ENCODE results near the gene PDLIM7. TPM values are rescaled to one million over a fixed set of nuclear protein-coding genes. Genes with fewer than 3 reads are reported as not detected.

The PDLIM7 gene
- total and polyA plus RNA-seq, 2 of the 8 experiments (the other 6 are each of a cell fraction or from before 2014, with no cell fraction given), result 67.3 to 94.2 TPM

- FAIRE-seq, result no peak
- Histone ChIP-seq H3K27ac (ENCODE audit: low read depth, low read length) (no peak overlapping the region), H3K4me1 (replicated peaks in 1 of 4; ENCODE audit: control insufficient read depth in 3 of 4, insufficient read depth in 4 of 4, low read length in 3 of 4) (no peaks in the 10 kb centered on the region), H3K9ac (replicated peaks in 1 of 4; ENCODE audit: extremely low read depth in 1 of 4, low read depth in 3 of 4, low read length in 3 of 4) (no peak overlapping the region), H2AFZ (ENCODE audit: low read length) (no peak overlapping the region), H3K27me3 (replicated peaks in 1 of 4; ENCODE audit: control insufficient read depth in 3 of 4, extremely low read depth in 1 of 4, insufficient read depth in 3 of 4, low read length in 3 of 4) (no peaks in the 10 kb centered on the region), H4K8ac (ENCODE audit: extremely low read depth, insufficient read depth, low read length) (no peak overlapping the region), H3K79me2 (ENCODE audit: control insufficient read depth in 1 of 2, insufficient read depth in 2 of 2, low read length in 2 of 2) (no peaks in the 10 kb centered on the region; a peak in 1 of 4 replicates), H3K4ac (replicated peaks; ENCODE audit: insufficient read length, low read depth, low read length) (no peak overlapping the region), H3K36me3 (ENCODE audit: control insufficient read depth in 2 of 4, insufficient read depth in 4 of 4, low read length in 3 of 4) (peaks cover 25 to 76% (median 43%) of the 10 kb centered on the region in 4 experiments; a peak in 6 of 8 replicates), H4K5ac (ENCODE audit: insufficient read length, low read depth, low read length) (no peak overlapping the region), H2AK5ac (ENCODE audit: low read depth, low read length) (no peak overlapping the region), H4K20me1 (replicated peaks in 1 of 2; ENCODE audit: control insufficient read depth in 1 of 2, insufficient read depth in 2 of 2, low read length in 2 of 2) (peaks cover 9 to 20% of the 10 kb centered on the region in 2 experiments), H3K18ac (ENCODE audit: extremely low read depth, low read length) (no peak overlapping the region), H3K56ac (replicated peaks; ENCODE audit: insufficient read length, low read depth, low read length) (no peak overlapping the region), H3K14ac (ENCODE audit: insufficient read length) (no peak overlapping the region), H3K9me3 (ENCODE audit: insufficient read depth in 2 of 2, low read depth in 1 of 2, low read length in 1 of 2) (no peaks in the 10 kb centered on the region), H3K4me2 (ENCODE audit: insufficient read depth in 1 of 2, low read depth in 2 of 2, low read length in 2 of 2) (no peak overlapping the region), H2BK15ac (ENCODE audit: low read length) (no peak overlapping the region), H2BK5ac (ENCODE audit: low read depth, low read length) (no peak overlapping the region), H2BK12ac (ENCODE audit: low read depth, low read length) (no peak overlapping the region), H2BK120ac (replicated peaks; ENCODE audit: low read depth, low read length) (no peak overlapping the region), H3K23me2 (ENCODE audit: low read depth, low read length) (no peaks in the 10 kb centered on the region), H4K91ac (replicated peaks; ENCODE audit: insufficient read length, low read length) (no peak overlapping the region), H3K4me3 (ENCODE audit: extremely low read depth in 1 of 4, insufficient read depth in 2 of 4, low read depth in 3 of 4, low read length in 4 of 4) (no peak overlapping the region), H3K23ac (ENCODE audit: insufficient read length) (no peak overlapping the region), H3K79me1 (ENCODE audit: low read depth, low read length) (peaks cover 12% of the 10 kb centered on the region), H2BK20ac (ENCODE audit: low read length) (no peak overlapping the region)
- WGBS, 2 experiments (ENCODE audit: extremely low coverage in 1 of 2, insufficient coverage in 1 of 2, insufficient read length in 1 of 2, insufficient replicate concordance in 2 of 2, low coverage in 1 of 2, low lambda C conversion rate in 2 of 2, missing lambda C conversion rate in 1 of 2), result 97% methylated on average over 10 of the region's 10 CpGs; no CpG with 5 or more reads in 1 of the 2 experiments
- ChIA-PET CTCF (ENCODE audit: partially characterized antibody) (interaction anchor here (2.0 kb wide), 1 partner anchor 25 kb away, joined by 5 read pairs; no protein-coding TSS in a partner anchor), POLR2A (ENCODE audit: partially characterized antibody) (interaction anchor here (1.0 to 1.6 kb wide), 2 partner anchors 10 to 18 kb away, joined by 3 to 4 read pairs; no protein-coding TSS in a partner anchor)
- DNase-seq (ENCODE audit: low read depth in 1 of 2, low spot score in 2 of 2), result no peak
- TF ChIP-seq TCF12 (IDR thresholded peaks at IDR 0.05; ENCODE audit: low read depth, low read length) (no peak), HDAC2 (IDR thresholded peaks at IDR 0.05; ENCODE audit: borderline replicate concordance in 1 of 2, low read depth in 2 of 2, low read length in 2 of 2) (no peak), RBBP5 (IDR thresholded peaks at IDR 0.05; ENCODE audit: borderline replicate concordance, low read depth, low read length) (no peak), SIRT6 (IDR thresholded peaks at IDR 0.05; ENCODE audit: low read length) (no peak), POLR2AphosphoS5 (IDR thresholded peaks at IDR 0.05; ENCODE audit: low read depth, low read length) (no peak), KDM5A (IDR thresholded peaks at IDR 0.05; ENCODE audit: low read length) (no peak), POU5F1 (IDR thresholded peaks at IDR 0.05; ENCODE audit: low read depth, low read length) (no peak), TAF7 (optimal IDR thresholded peaks at IDR 0.05; ENCODE audit: borderline replicate concordance, low read depth, low read length) (no peak), BACH1 (IDR thresholded peaks at IDR 0.05; ENCODE audit: low read length) (no peak), TBP (IDR thresholded peaks at IDR 0.05; ENCODE audit: low read depth, low read length) (no peak), YY1 (IDR thresholded peaks at IDR 0.05; ENCODE audit: low read depth, low read length) (no peak), EP300 (IDR thresholded peaks at IDR 0.05; ENCODE audit: borderline replicate concordance in 1 of 2, low read depth in 2 of 2, low read length in 2 of 2) (no peak), SIX5 (IDR thresholded peaks at IDR 0.05; ENCODE audit: low read depth, low read length) (no peak), CBX8 (IDR thresholded peaks at IDR 0.05; ENCODE audit: borderline replicate concordance, low read depth, low read length) (no peak), BCL11A (IDR thresholded peaks at IDR 0.05; ENCODE audit: low read depth in 2 of 2, low read length in 2 of 2) (no peak), POLR2A (IDR thresholded peaks at IDR 0.05; ENCODE audit: control extremely low read depth in 1 of 2, low read depth in 2 of 2, low read length in 2 of 2) (no peak)
Measured at GRCh38 chr5:177528631-177529030, 31.2 kb upstream of the PDLIM7 start.

Data from H1 (cell line).